GM23338 (cell line): ENCODE results near the gene CADPS2. TPM values are rescaled to one million over a fixed set of nuclear protein-coding genes. Genes with fewer than 3 reads are reported as not detected.

Source experiments
- ATAC-seq: fragments of 200-7000 bp; cut with Tn5 transposase; 3 replicates; pipeline ENCODE4 v1.9.1; 2020
- DNase-seq: peaks from one replicate; pipeline ENCODE4 v3.0.0-alpha.2; 2015; ENCODE audit warnings: low spot score
- H2AFZ ChIP-seq: fragments of 200-600 bp; sonication (generic); 2 replicates; pipeline ENCODE4 v1.8.0; 2016; ENCODE audit warnings: antibody characterized with exemption, mild to moderate bottlenecking, moderate library complexity
- H3F3A ChIP-seq: fragments of 200-600 bp; sonication (generic); replicated peaks from 2 replicates; pipeline ENCODE4 v1.8.0; 2017; ENCODE audit warnings: antibody characterized with exemption, mixed run types, low read depth
- H3K27ac ChIP-seq: fragments of 200-600 bp; sonication (generic); 2 replicates; pipeline ENCODE4 v1.6.1; 2016; ENCODE audit warnings: low read depth
- H3K27me3 ChIP-seq: fragments of 200-600 bp; sonication (generic); 2 replicates; pipeline ENCODE4 v1.8.0; 2016; ENCODE audit warnings: mild to moderate bottlenecking, mixed run types, moderate library complexity; ENCODE audit not compliant: insufficient read depth
- H3K36me3 ChIP-seq: fragments of 200-600 bp; sonication (generic); 2 replicates; pipeline ENCODE4 v1.8.0; 2016; ENCODE audit warnings: mild to moderate bottlenecking; ENCODE audit not compliant: insufficient read depth
- H3K4me1 ChIP-seq: fragments of 200-600 bp; sonication (generic); 2 replicates; pipeline ENCODE4 v1.8.0; 2016; ENCODE audit warnings: mild to moderate bottlenecking, moderate library complexity; ENCODE audit not compliant: insufficient read depth
- H3K4me2 ChIP-seq: fragments of 200-600 bp; sonication (generic); 2 replicates; pipeline ENCODE4 v1.7.1; 2017; ENCODE audit warnings: mixed run types
- H3K4me3 ChIP-seq: fragments of 200-600 bp; sonication (generic); 2 replicates; pipeline ENCODE4 v1.6.1; 2016; ENCODE audit warnings: mixed run types
- H3K79me2 ChIP-seq: fragments of 200-600 bp; sonication (generic); replicated peaks from 2 replicates; pipeline ENCODE4 v1.8.0; 2017; ENCODE audit warnings: mild to moderate bottlenecking; ENCODE audit not compliant: insufficient read depth
- H3K9me2 ChIP-seq: fragments of 200-600 bp; sonication (generic); 2 replicates; pipeline ENCODE4 v1.8.0; 2017; ENCODE audit not compliant: insufficient read depth
- H4K20me1 ChIP-seq: fragments of 200-600 bp; sonication (generic); replicated peaks from 2 replicates; pipeline ENCODE4 v1.8.0; 2017; ENCODE audit warnings: mild to moderate bottlenecking; ENCODE audit not compliant: insufficient read depth
- H3K27ac Mint-ChIP-seq: 2 replicates; pipeline ENCODE4 v1.8.0; 2020; ENCODE audit warnings: inconsistent platforms, mild to moderate bottlenecking, moderate library complexity, mixed read lengths
- H3K27me3 Mint-ChIP-seq: 3 replicates; pipeline ENCODE4 v1.8.0; 2022; ENCODE audit warnings: low read depth, mild to moderate bottlenecking, moderate library complexity, mixed read lengths, inconsistent platforms; ENCODE audit not compliant: insufficient read depth, poor library complexity
- H3K36me3 Mint-ChIP-seq: 3 replicates; pipeline ENCODE4 v1.8.0; 2021; ENCODE audit warnings: low read depth, mild to moderate bottlenecking, inconsistent platforms, moderate library complexity, mixed read lengths
- H3K4me1 Mint-ChIP-seq: 3 replicates; pipeline ENCODE4 v1.8.0; 2020; ENCODE audit warnings: mild to moderate bottlenecking, inconsistent platforms, mixed read lengths
- H3K4me3 Mint-ChIP-seq: 3 replicates; pipeline ENCODE4 v1.8.0; 2021; ENCODE audit warnings: moderate library complexity, mild to moderate bottlenecking, inconsistent platforms, mixed read lengths
- H3K9me3 Mint-ChIP-seq: 3 replicates; pipeline ENCODE4 v1.8.0; 2020; ENCODE audit warnings: moderate library complexity, mild to moderate bottlenecking, inconsistent platforms, mixed read lengths
- CREB1 ChIP-seq: fragments of 250-450 bp; sonication (Bioruptor Pico); IDR thresholded peaks from 2 replicates; pipeline ENCODE4 v1.5.0; 2020; ENCODE audit warnings: low read depth, mild to moderate bottlenecking, moderate library complexity
- CTCF ChIP-seq, 2 experiments: fragments of 200-600 bp in 1 of 2; sonication (generic) in 1 of 2; conservative IDR thresholded peaks; 2 replicates each; pipeline versions ENCODE4 v1.5.1 to v1.6.1; 2016 to 2017; ENCODE audit warnings: antibody characterized with exemption in 2 of 2, low read depth in 2 of 2, mild to moderate bottlenecking in 2 of 2, moderate library complexity in 1 of 2
- EZH2 ChIP-seq: fragments of 200-600 bp; sonication (generic); IDR thresholded peaks from one replicate; pipeline ENCODE4 v1.8.0; 2017; ENCODE audit warnings: antibody characterized with exemption, mild to moderate bottlenecking, low read depth; ENCODE audit not compliant: unreplicated experiment
- EZH2phosphoT487 ChIP-seq: fragments of 200-600 bp; sonication (generic); IDR thresholded peaks from one replicate; pipeline ENCODE4 v1.8.1; 2018; ENCODE audit warnings: antibody characterized with exemption; ENCODE audit not compliant: unreplicated experiment
- JUNB ChIP-seq: IDR thresholded peaks from one replicate; pipeline ENCODE4 v1.6.1; 2016; ENCODE audit warnings: antibody characterized with exemption; ENCODE audit not compliant: unreplicated experiment
- NANOG ChIP-seq: IDR thresholded peaks from 2 replicates; pipeline ENCODE4 v1.6.1; 2016; ENCODE audit warnings: antibody characterized with exemption, borderline replicate concordance
- POLR2AphosphoS5 ChIP-seq: IDR thresholded peaks from 2 replicates; pipeline ENCODE4 v1.6.1; 2016; ENCODE audit warnings: antibody characterized with exemption, low read depth
- STAT1 ChIP-seq: IDR thresholded peaks from one replicate; pipeline ENCODE4 v1.6.1; 2016; ENCODE audit warnings: antibody characterized with exemption; ENCODE audit not compliant: unreplicated experiment
- ZNF114 ChIP-seq: fragments of 250-450 bp; sonication (Bioruptor Pico); IDR thresholded peaks from 2 replicates; pipeline ENCODE4 v1.5.0; 2020; ENCODE audit warnings: mild to moderate bottlenecking, moderate library complexity
- ZNF331 ChIP-seq: fragments of 250-450 bp; sonication (Bioruptor Pico); IDR thresholded peaks from 2 replicates; pipeline ENCODE4 v1.5.0; 2020; ENCODE audit warnings: low read depth, mild to moderate bottlenecking, moderate library complexity
- polyA plus RNA-seq: library from polyadenylated mRNA; unstranded; fragments of >200 nt; fragmentation: Nextera tagmentation; extraction: Ambion mirVana; gene quantifications from 2 replicates; pipeline ENCODE4 v1.2.1, GENCODE V29; 2016
- total RNA-seq: library from RNA; depleted of rRNA; stranded (reverse); fragments of >200 nt; shearing (Covaris generic); gene quantifications from 2 replicates; pipeline ENCODE4 v1.2.3, GENCODE V29; 2014
- TF ChIP-seq, protein P1 (sequence below): fragments of 250-450 bp; sonication (Bioruptor Pico); IDR thresholded peaks from 2 replicates; pipeline ENCODE4 v1.5.0; 2020; ENCODE audit warnings: mild to moderate bottlenecking, moderate library complexity
- TF ChIP-seq, protein P2 (sequence below): IDR thresholded peaks from one replicate; pipeline ENCODE4 v1.6.1; 2018; ENCODE audit warnings: antibody characterized with exemption; ENCODE audit not compliant: unreplicated experiment
- TF ChIP-seq, protein P3 (sequence below): IDR thresholded peaks from 2 replicates; pipeline ENCODE4 v1.6.1; 2016; ENCODE audit warnings: antibody characterized with exemption

The CADPS2 gene
- total and polyA plus RNA-seq, 2 experiments from 2014 or later, result 16.3 to 36.9 TPM

DNA sequence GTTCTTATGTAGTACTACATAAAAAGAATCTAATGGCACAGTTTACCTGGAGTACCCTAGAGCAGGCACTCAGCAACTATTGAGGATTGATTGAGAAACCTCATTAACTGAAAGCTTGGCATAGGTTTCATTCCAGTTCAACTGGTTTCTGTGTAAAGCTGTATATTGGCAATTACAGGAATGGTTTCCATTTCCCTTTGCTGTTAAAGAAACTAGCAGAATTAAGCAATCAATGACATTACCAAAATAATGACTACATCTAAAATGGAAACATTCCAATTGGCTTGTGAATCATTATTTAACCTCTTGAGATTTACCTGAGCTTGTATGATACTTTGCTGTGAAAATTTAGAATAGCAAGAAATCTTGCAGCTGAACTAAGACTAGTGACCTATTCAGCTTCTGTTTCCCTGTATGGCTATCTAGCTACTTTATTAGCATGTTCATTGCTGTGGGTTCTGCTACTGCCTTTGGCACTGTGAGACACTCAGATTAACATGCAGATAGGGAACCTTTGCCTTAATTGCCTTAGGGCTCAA, 33.5 kb upstream of the CADPS2 start:
- no peaks in the 10 kb centered on the region for H3K79me2 ChIP-seq
- H3K4me3 Mint-ChIP-seq, result no peak overlapping the region
- TF ChIP-seq CTCF (conservative IDR thresholded peaks at IDR 0.05; ENCODE audit: low read depth in 2 of 2) (no peak), NANOG (no peak), EZH2phosphoT487 (no peak), CREB1 (CRISPR knock-in tag) (no peak), JUNB (no peak), EZH2 (no peak), ZNF331 (CRISPR knock-in tag) (no peak), STAT1 (no peak), ZNF114 (CRISPR knock-in tag) (no peak), POLR2AphosphoS5 (no peak)
- TF ChIP-seq, protein P1, sequence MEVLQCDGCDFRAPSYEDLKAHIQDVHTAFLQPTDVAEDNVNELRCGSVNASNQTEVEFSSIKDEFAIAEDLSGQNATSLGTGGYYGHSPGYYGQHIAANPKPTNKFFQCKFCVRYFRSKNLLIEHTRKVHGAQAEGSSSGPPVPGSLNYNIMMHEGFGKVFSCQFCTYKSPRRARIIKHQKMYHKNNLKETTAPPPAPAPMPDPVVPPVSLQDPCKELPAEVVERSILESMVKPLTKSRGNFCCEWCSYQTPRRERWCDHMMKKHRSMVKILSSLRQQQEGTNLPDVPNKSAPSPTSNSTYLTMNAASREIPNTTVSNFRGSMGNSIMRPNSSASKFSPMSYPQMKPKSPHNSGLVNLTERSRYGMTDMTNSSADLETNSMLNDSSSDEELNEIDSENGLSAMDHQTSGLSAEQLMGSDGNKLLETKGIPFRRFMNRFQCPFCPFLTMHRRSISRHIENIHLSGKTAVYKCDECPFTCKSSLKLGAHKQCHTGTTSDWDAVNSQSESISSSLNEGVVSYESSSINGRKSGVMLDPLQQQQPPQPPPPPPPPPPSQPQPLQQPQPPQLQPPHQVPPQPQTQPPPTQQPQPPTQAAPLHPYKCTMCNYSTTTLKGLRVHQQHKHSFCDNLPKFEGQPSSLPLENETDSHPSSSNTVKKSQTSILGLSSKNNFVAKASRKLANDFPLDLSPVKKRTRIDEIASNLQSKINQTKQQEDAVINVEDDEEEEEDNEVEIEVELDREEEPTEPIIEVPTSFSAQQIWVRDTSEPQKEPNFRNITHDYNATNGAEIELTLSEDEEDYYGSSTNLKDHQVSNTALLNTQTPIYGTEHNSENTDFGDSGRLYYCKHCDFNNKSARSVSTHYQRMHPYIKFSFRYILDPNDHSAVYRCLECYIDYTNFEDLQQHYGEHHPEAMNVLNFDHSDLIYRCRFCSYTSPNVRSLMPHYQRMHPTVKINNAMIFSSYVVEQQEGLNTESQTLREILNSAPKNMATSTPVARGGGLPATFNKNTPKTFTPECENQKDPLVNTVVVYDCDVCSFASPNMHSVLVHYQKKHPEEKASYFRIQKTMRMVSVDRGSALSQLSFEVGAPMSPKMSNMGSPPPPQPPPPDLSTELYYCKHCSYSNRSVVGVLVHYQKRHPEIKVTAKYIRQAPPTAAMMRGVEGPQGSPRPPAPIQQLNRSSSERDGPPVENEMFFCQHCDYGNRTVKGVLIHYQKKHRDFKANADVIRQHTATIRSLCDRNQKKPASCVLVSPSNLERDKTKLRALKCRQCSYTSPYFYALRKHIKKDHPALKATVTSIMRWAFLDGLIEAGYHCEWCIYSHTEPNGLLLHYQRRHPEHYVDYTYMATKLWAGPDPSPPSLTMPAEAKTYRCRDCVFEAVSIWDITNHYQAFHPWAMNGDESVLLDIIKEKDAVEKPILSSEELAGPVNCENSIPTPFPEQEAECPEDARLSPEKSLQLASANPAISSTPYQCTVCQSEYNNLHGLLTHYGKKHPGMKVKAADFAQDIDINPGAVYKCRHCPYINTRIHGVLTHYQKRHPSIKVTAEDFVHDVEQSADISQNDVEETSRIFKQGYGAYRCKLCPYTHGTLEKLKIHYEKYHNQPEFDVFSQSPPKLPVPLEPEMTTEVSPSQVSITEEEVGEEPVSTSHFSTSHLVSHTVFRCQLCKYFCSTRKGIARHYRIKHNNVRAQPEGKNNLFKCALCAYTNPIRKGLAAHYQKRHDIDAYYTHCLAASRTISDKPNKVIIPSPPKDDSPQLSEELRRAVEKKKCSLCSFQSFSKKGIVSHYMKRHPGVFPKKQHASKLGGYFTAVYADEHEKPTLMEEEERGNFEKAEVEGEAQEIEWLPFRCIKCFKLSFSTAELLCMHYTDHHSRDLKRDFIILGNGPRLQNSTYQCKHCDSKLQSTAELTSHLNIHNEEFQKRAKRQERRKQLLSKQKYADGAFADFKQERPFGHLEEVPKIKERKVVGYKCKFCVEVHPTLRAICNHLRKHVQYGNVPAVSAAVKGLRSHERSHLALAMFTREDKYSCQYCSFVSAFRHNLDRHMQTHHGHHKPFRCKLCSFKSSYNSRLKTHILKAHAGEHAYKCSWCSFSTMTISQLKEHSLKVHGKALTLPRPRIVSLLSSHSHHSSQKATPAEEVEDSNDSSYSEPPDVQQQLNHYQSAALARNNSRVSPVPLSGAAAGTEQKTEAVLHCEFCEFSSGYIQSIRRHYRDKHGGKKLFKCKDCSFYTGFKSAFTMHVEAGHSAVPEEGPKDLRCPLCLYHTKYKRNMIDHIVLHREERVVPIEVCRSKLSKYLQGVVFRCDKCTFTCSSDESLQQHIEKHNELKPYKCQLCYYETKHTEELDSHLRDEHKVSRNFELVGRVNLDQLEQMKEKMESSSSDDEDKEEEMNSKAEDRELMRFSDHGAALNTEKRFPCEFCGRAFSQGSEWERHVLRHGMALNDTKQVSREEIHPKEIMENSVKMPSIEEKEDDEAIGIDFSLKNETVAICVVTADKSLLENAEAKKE (CRISPR knock-in tag), result no peak
- TF ChIP-seq, protein P2, sequence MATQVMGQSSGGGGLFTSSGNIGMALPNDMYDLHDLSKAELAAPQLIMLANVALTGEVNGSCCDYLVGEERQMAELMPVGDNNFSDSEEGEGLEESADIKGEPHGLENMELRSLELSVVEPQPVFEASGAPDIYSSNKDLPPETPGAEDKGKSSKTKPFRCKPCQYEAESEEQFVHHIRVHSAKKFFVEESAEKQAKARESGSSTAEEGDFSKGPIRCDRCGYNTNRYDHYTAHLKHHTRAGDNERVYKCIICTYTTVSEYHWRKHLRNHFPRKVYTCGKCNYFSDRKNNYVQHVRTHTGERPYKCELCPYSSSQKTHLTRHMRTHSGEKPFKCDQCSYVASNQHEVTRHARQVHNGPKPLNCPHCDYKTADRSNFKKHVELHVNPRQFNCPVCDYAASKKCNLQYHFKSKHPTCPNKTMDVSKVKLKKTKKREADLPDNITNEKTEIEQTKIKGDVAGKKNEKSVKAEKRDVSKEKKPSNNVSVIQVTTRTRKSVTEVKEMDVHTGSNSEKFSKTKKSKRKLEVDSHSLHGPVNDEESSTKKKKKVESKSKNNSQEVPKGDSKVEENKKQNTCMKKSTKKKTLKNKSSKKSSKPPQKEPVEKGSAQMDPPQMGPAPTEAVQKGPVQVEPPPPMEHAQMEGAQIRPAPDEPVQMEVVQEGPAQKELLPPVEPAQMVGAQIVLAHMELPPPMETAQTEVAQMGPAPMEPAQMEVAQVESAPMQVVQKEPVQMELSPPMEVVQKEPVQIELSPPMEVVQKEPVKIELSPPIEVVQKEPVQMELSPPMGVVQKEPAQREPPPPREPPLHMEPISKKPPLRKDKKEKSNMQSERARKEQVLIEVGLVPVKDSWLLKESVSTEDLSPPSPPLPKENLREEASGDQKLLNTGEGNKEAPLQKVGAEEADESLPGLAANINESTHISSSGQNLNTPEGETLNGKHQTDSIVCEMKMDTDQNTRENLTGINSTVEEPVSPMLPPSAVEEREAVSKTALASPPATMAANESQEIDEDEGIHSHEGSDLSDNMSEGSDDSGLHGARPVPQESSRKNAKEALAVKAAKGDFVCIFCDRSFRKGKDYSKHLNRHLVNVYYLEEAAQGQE, result no peak
- TF ChIP-seq, protein P3, sequence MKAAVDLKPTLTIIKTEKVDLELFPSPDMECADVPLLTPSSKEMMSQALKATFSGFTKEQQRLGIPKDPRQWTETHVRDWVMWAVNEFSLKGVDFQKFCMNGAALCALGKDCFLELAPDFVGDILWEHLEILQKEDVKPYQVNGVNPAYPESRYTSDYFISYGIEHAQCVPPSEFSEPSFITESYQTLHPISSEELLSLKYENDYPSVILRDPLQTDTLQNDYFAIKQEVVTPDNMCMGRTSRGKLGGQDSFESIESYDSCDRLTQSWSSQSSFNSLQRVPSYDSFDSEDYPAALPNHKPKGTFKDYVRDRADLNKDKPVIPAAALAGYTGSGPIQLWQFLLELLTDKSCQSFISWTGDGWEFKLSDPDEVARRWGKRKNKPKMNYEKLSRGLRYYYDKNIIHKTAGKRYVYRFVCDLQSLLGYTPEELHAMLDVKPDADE, result no peak

More for the DNA sequence above, 33.5 kb upstream of the CADPS2 start:
- H4K20me1 ChIP-seq, result no peaks in the 10 kb centered on the region
- Mint-ChIP-seq H3K36me3 (no peaks in the 10 kb centered on the region), H3K9me3 (no peaks in the 10 kb centered on the region), H3K27me3 (no peaks in the 10 kb centered on the region), H3K27ac (peak overlapping the region; percentile 57; the same call in 1 of the 2 replicates), H3K4me1 (peaks cover 24% of the 10 kb centered on the region)
- H3K27ac ChIP-seq, result peak overlapping the region; percentile 4; the same call in 1 of the 2 replicates
- no peaks in the 10 kb centered on the region for H3K27me3 ChIP-seq
- 0 out of 2 replicates have a peak, but pooled peaks cover 5% of the 10 kb centered on the region for H3K9me2 ChIP-seq
- no peak overlapping the region; the same call in 1 of the 2 replicates for H2AFZ ChIP-seq
- no peaks in the 10 kb centered on the region for H3F3A ChIP-seq
- H3K4me2 ChIP-seq, result peak overlapping the region; percentile 34
- no peaks in the 10 kb centered on the region for H3K36me3 ChIP-seq
- H3K4me1 ChIP-seq, result peaks cover 18% of the 10 kb centered on the region
- DNase-seq (no peak), ATAC-seq (peak; percentile 31; the same call in 1 of the 3 replicates)
- no peak overlapping the region for H3K4me3 ChIP-seq
